HEK293 (cell line): Measurements from ENCODE around the gene ATP1B2.

Source experiments
- CTCF ChIA-PET: fragments of 350-600 bp; formaldehyde crosslinking; extraction: SDS; loops from one replicate; lab custom pipeline; 2021; ENCODE audit warnings: antibody characterized with exemption; lab: Yijun Ruan, JAX
- POLR2A ChIA-PET: fragments of 300-600 bp; formaldehyde crosslinking; extraction: SDS; loops from one replicate; lab custom pipeline; 2020; ENCODE audit warnings: antibody characterized with exemption, inconsistent platforms; lab: Yijun Ruan, JAX
- H3K27ac ChIP-seq: fragments of 200-500 bp; sonication (Bioruptor generic); 2 replicates; pipeline ENCODE4 v1.5.1; 2014; ENCODE audit warnings: low read depth, low read length, control low read depth, inconsistent platforms; ENCODE audit errors: extremely low read depth
- H3K36me3 ChIP-seq, 2 experiments: fragments of 200-500 bp in 1 of 2; sonication (Bioruptor generic) in 1 of 2; 1 replicate in 1 of 2; 2 replicates in 1 of 2; pipeline ENCODE4 v1.5.1; 2014 to 2017; ENCODE audit warnings: inconsistent platforms in 2 of 2, low read length in 2 of 2; ENCODE audit not compliant: control insufficient read depth in 2 of 2, insufficient read depth in 1 of 2
- H3K4me1 ChIP-seq: fragments of 200-500 bp; sonication (Bioruptor generic); 2 replicates; pipeline ENCODE4 v1.5.1; 2014; ENCODE audit warnings: mild to moderate bottlenecking, low read length, inconsistent platforms; ENCODE audit not compliant: control insufficient read depth, insufficient read depth
- H3K4me3 ChIP-seq: 2 replicates; pipeline ENCODE4 v1.5.1; 2011; ENCODE audit warnings: low read depth, mild to moderate bottlenecking, control low read depth, low read length, moderate library complexity
- H3K9me3 ChIP-seq: fragments of 200-500 bp; sonication (Bioruptor generic); 2 replicates; pipeline ENCODE4 v1.5.1; 2014; ENCODE audit warnings: low read depth, low read length, inconsistent platforms; ENCODE audit not compliant: control insufficient read depth, insufficient read depth
- GLI2 ChIP-seq: fragments of 450-650 bp; formaldehyde crosslinking; IDR thresholded peaks from 2 replicates; pipeline ENCODE4; 2017; ENCODE audit warnings: missing biosample characterization, missing genetic modification characterization, low read depth, borderline replicate concordance
- GLI4 ChIP-seq: fragments of 450-650 bp; formaldehyde crosslinking; IDR thresholded peaks from 2 replicates; pipeline ENCODE4 v1.5.1; 2016; ENCODE audit warnings: missing biosample characterization, missing genetic modification characterization
- IKZF3 ChIP-seq: fragments of 450-650 bp; IDR thresholded peaks from 2 replicates; pipeline ENCODE4 v1.5.0; 2018; ENCODE audit warnings: missing biosample characterization, mild to moderate bottlenecking, missing genetic modification characterization, moderate library complexity
- KLF8 ChIP-seq: fragments of 450-650 bp; formaldehyde crosslinking; IDR thresholded peaks from 2 replicates; pipeline ENCODE4 v1.5.1; 2016; ENCODE audit warnings: missing biosample characterization, missing genetic modification characterization
- OVOL3 ChIP-seq: fragments of 450-650 bp; formaldehyde crosslinking; IDR thresholded peaks from 2 replicates; pipeline ENCODE4 v1.5.1; 2016; ENCODE audit warnings: missing biosample characterization, missing genetic modification characterization
- SP2 ChIP-seq: fragments of 450-650 bp; formaldehyde crosslinking; IDR thresholded peaks from 2 replicates; pipeline ENCODE4 v1.5.1; 2016; ENCODE audit warnings: missing biosample characterization, missing genetic modification characterization
- YY1 ChIP-seq: fragments of 450-650 bp; formaldehyde crosslinking; IDR thresholded peaks from 2 replicates; pipeline ENCODE4 v1.5.1; 2018; ENCODE audit warnings: missing biosample characterization, missing genetic modification characterization
- ZNF140 ChIP-seq: fragments of 450-650 bp; formaldehyde crosslinking; IDR thresholded peaks from 2 replicates; pipeline ENCODE4 v1.5.1; 2016; ENCODE audit warnings: missing biosample characterization, missing genetic modification characterization
- ZNF23 ChIP-seq: fragments of 450-650 bp; formaldehyde crosslinking; IDR thresholded peaks from 2 replicates; pipeline ENCODE4 v1.5.1; 2016; ENCODE audit warnings: missing biosample characterization, missing genetic modification characterization, borderline replicate concordance
- ZNF24 ChIP-seq: fragments of 450-650 bp; formaldehyde crosslinking; IDR thresholded peaks from 2 replicates; pipeline ENCODE4 v1.5.1; 2016; ENCODE audit warnings: missing biosample characterization, missing genetic modification characterization
- ZNF292 ChIP-seq: fragments of 450-650 bp; formaldehyde crosslinking; IDR thresholded peaks from 2 replicates; pipeline ENCODE4 v1.5.1; 2016; ENCODE audit warnings: low read depth, missing biosample characterization, missing genetic modification characterization, borderline replicate concordance
- ZNF501 ChIP-seq: fragments of 450-650 bp; formaldehyde crosslinking; IDR thresholded peaks from 2 replicates; pipeline ENCODE4 v1.5.1; 2016; ENCODE audit warnings: missing biosample characterization, missing genetic modification characterization
- ZNF514 ChIP-seq: fragments of 450-650 bp; formaldehyde crosslinking; IDR thresholded peaks from 2 replicates; pipeline ENCODE4 v1.5.1; 2016; ENCODE audit warnings: missing biosample characterization, missing genetic modification characterization
- ZNF529 ChIP-seq: fragments of 450-650 bp; formaldehyde crosslinking; IDR thresholded peaks from 2 replicates; pipeline ENCODE4 v1.5.1; 2017; ENCODE audit warnings: missing genetic modification characterization, missing biosample characterization; ENCODE audit not compliant: insufficient replicate concordance
- ZNF555 ChIP-seq: fragments of 450-650 bp; formaldehyde crosslinking; conservative IDR thresholded peaks from 2 replicates; pipeline ENCODE4 v1.5.1; 2017; ENCODE audit warnings: missing biosample characterization, mild to moderate bottlenecking, missing genetic modification characterization, inconsistent platforms
- ZNF600 ChIP-seq: fragments of 450-650 bp; formaldehyde crosslinking; IDR thresholded peaks from 2 replicates; pipeline ENCODE4 v1.5.1; 2016; ENCODE audit warnings: missing biosample characterization, missing genetic modification characterization
- ZNF610 ChIP-seq: fragments of 450-650 bp; formaldehyde crosslinking; IDR thresholded peaks from 2 replicates; pipeline ENCODE4 v1.5.1; 2016; ENCODE audit warnings: missing biosample characterization, missing genetic modification characterization, borderline replicate concordance
- ZNF639 ChIP-seq: fragments of 450-650 bp; formaldehyde crosslinking; IDR thresholded peaks from 2 replicates; pipeline ENCODE4 v1.5.1; 2016; ENCODE audit warnings: missing biosample characterization, missing genetic modification characterization
- ZNF670 ChIP-seq: fragments of 450-650 bp; formaldehyde crosslinking; IDR thresholded peaks from 2 replicates; pipeline ENCODE4 v1.5.1; 2016; ENCODE audit warnings: missing biosample characterization, missing genetic modification characterization, low read depth
- ZNF76 ChIP-seq: fragments of 450-650 bp; formaldehyde crosslinking; IDR thresholded peaks from 2 replicates; pipeline ENCODE4; 2016; ENCODE audit warnings: low read depth, missing biosample characterization, missing genetic modification characterization, borderline replicate concordance
- ZNF843 ChIP-seq: fragments of 450-650 bp; formaldehyde crosslinking; IDR thresholded peaks from 2 replicates; pipeline ENCODE4 v1.5.1; 2016; ENCODE audit warnings: missing biosample characterization, missing genetic modification characterization
- TF ChIP-seq, protein P1 (sequence below): fragments of 450-650 bp; formaldehyde crosslinking; IDR thresholded peaks from 2 replicates; pipeline ENCODE4 v1.5.1; 2016; ENCODE audit warnings: missing biosample characterization, missing genetic modification characterization
- TF ChIP-seq, protein P2 (sequence below): fragments of 450-650 bp; formaldehyde crosslinking; IDR thresholded peaks from 2 replicates; pipeline ENCODE4 v1.5.1; 2016; ENCODE audit warnings: missing biosample characterization, missing genetic modification characterization
- TF ChIP-seq, protein P3 (sequence below): fragments of 450-650 bp; formaldehyde crosslinking; IDR thresholded peaks from 2 replicates; pipeline ENCODE4 v1.5.1; 2016; ENCODE audit warnings: missing biosample characterization, missing genetic modification characterization
- TF ChIP-seq, protein P4 (sequence below): fragments of 450-650 bp; formaldehyde crosslinking; IDR thresholded peaks from 2 replicates; pipeline ENCODE4 v1.5.1; 2016; ENCODE audit warnings: missing biosample characterization, missing genetic modification characterization

Gene ATP1B2

DNA sequence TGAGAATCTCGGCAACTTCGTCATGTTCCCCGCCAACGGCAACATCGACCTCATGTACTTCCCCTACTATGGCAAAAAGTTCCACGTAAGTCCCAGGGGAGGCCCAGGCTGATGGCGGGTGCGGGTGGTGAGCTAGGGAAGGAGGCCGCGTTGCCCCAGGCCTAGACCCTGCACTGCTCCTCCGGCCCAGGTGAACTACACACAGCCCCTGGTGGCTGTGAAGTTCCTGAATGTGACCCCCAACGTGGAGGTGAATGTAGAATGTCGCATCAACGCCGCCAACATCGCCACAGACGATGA, 4.8 kb downstream of the ATP1B2 start:
- H3K4me3 ChIP-seq = no peak overlapping the region
- no peak overlapping the region for H3K27ac ChIP-seq
- no peaks in the 10 kb centered on the region for H3K36me3 ChIP-seq
- ChIA-PET POLR2A (interaction anchor here (1.0 to 2.1 kb wide), 2 partner anchors 11 to 31 kb away, joined by 3 to 28 read pairs; partner anchors contain the start of genes TP53 and WRAP53), CTCF (interaction anchor here (3.9 to 7.2 kb wide), 2 partner anchors 24 to 32 kb away, joined by 23 to 57 read pairs; partner anchors contain the start of genes TP53 and WRAP53)
- no peaks in the 10 kb centered on the region for H3K9me3 ChIP-seq
- no peak for TF ChIP-seq ZNF670 (tag by site-specific recombination)
- TF ChIP-seq OVOL3 (tag by site-specific recombination) = no peak
- TF ChIP-seq KLF8 (tag by site-specific recombination) = no peak
- no peak for TF ChIP-seq ZNF23 (tag by site-specific recombination)
- no peak for TF ChIP-seq ZNF24 (tag by site-specific recombination)
- no peak for TF ChIP-seq YY1 (tag by site-specific recombination)
- no peak for TF ChIP-seq ZNF501 (tag by site-specific recombination)
- TF ChIP-seq ZNF529 (tag by site-specific recombination) = no peak
- TF ChIP-seq, protein P1, sequence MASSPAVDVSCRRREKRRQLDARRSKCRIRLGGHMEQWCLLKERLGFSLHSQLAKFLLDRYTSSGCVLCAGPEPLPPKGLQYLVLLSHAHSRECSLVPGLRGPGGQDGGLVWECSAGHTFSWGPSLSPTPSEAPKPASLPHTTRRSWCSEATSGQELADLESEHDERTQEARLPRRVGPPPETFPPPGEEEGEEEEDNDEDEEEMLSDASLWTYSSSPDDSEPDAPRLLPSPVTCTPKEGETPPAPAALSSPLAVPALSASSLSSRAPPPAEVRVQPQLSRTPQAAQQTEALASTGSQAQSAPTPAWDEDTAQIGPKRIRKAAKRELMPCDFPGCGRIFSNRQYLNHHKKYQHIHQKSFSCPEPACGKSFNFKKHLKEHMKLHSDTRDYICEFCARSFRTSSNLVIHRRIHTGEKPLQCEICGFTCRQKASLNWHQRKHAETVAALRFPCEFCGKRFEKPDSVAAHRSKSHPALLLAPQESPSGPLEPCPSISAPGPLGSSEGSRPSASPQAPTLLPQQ (tag by site-specific recombination) = no peak
- no peak for TF ChIP-seq ZNF555
- TF ChIP-seq ZNF292 = no peak
- no peak for TF ChIP-seq GLI2
- no peak for TF ChIP-seq GLI4
- TF ChIP-seq ZNF514 = no peak
- no peak for TF ChIP-seq ZNF639 (tag by site-specific recombination)
- TF ChIP-seq ZNF140 (tag by site-specific recombination) = no peak
- no peak for TF ChIP-seq ZNF843 (tag by site-specific recombination)
- no peak for TF ChIP-seq ZNF76 (tag by site-specific recombination)
- H3K4me1 ChIP-seq = peaks cover 11% of the 10 kb centered on the region

DNA sequence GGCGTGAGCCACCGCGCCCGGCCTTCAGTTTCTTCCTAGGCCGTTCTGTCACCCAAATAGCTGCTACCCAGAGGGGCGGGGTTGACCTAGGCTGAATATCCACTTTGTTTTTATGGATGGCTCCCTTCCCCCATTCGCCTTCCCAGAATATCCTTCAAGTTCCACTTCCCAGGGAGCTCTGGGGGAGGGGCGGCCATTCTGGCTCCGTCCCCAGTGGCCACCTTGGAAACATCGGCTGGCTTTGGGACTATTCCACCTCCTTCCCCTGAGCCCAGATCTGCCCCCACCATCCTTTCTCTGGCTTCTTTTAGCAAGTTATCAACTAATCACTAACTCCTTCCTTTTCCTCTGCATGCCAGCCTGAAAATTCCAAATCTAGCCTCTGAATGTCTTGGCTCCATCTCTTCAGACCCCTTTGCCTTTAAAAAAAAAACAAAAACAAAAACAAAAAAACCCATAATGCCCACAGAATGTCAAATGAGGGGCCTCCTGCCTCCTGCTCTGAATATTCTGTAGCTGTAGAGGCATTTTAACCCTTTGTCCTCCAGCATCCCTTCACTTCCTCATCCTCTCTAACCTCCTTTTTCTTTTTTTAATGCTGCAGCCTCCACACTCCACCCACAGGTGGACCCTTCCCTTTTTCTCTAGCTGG, 6.4 kb downstream of the ATP1B2 start:
- H3K4me1 ChIP-seq = peaks cover 7% of the 10 kb centered on the region; the same call in 1 of the 2 replicates
- no peaks in the 10 kb centered on the region for H3K9me3 ChIP-seq
- no peak overlapping the region for H3K4me3 ChIP-seq
- ChIA-PET POLR2A (interaction anchor here (0.9 to 2.1 kb wide), 5 partner anchors 10 to 74 kb away, joined by 3 to 28 read pairs (median 5); partner anchors contain the start of genes MPDU1, SAT2, TP53 and WRAP53), CTCF (interaction anchor here (0.6 to 3.9 kb wide), 10 partner anchors 10 to 213 kb away, joined by 3 to 23 read pairs (median 5); partner anchors contain the start of genes TP53 and WRAP53)
- H3K36me3 ChIP-seq = no peaks in the 10 kb centered on the region; a peak in 1 of 3 replicates
- H3K27ac ChIP-seq = peak overlapping the region; percentile 37; the same call in 1 of the 2 replicates
- TF ChIP-seq IKZF3 (tag by site-specific recombination) (peak; percentile 58; the same call in 1 of the 2 replicates), ZNF600 (tag by site-specific recombination) (peak; percentile 25; the same call in 1 of the 2 replicates), ZNF610 (tag by site-specific recombination) (peak; percentile 24; the same call in 1 of the 2 replicates), SP2 (tag by site-specific recombination) (0 out of 2 replicates have a peak, but pooled peaks have one; percentile 5)
- TF ChIP-seq, protein P2, sequence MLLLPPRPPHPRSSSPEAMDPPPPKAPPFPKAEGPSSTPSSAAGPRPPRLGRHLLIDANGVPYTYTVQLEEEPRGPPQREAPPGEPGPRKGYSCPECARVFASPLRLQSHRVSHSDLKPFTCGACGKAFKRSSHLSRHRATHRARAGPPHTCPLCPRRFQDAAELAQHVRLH (tag by site-specific recombination) = no peak
- TF ChIP-seq, protein P3, sequence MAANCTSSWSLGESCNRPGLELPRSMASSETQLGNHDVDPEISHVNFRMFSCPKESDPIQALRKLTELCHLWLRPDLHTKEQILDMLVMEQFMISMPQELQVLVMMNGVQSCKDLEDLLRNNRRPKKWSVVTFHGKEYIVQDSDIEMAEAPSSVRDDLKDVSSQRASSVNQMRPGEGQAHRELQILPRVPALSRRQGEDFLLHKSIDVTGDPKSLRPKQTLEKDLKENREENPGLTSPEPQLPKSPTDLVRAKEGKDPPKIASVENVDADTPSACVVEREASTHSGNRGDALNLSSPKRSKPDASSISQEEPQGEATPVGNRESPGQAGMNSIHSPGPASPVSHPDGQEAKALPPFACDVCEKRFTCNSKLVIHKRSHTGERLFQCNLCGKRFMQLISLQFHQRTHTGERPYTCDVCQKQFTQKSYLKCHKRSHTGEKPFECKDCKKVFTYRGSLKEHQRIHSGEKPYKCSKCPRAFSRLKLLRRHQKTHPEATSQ = no peak
- TF ChIP-seq, protein P4, sequence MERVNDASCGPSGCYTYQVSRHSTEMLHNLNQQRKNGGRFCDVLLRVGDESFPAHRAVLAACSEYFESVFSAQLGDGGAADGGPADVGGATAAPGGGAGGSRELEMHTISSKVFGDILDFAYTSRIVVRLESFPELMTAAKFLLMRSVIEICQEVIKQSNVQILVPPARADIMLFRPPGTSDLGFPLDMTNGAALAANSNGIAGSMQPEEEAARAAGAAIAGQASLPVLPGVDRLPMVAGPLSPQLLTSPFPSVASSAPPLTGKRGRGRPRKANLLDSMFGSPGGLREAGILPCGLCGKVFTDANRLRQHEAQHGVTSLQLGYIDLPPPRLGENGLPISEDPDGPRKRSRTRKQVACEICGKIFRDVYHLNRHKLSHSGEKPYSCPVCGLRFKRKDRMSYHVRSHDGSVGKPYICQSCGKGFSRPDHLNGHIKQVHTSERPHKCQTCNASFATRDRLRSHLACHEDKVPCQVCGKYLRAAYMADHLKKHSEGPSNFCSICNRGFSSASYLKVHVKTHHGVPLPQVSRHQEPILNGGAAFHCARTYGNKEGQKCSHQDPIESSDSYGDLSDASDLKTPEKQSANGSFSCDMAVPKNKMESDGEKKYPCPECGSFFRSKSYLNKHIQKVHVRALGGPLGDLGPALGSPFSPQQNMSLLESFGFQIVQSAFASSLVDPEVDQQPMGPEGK (tag by site-specific recombination) = 0 out of 2 replicates have a peak, but pooled peaks have one; percentile 28
